HEK293 (cell line): ENCODE data around the gene SMNDC1.

Source experiments
- CTCF ChIP-seq: fragments of 450-650 bp; formaldehyde crosslinking; IDR thresholded peaks from 2 replicates; pipeline ENCODE4 v1.5.1; 2016; ENCODE audit warnings: missing biosample characterization, missing genetic modification characterization
- EGR2 ChIP-seq: fragments of 450-650 bp; formaldehyde crosslinking; IDR thresholded peaks from 2 replicates; pipeline ENCODE4 v1.5.1; 2016; ENCODE audit warnings: low read depth, missing biosample characterization, missing genetic modification characterization
- HOXA7 ChIP-seq: sonication (generic); formaldehyde crosslinking; IDR thresholded peaks from 2 replicates; pipeline ENCODE4 v1.8.1; 2022; ENCODE audit warnings: missing genetic modification reagents, borderline replicate concordance
- ZFP3 ChIP-seq: fragments of 450-650 bp; formaldehyde crosslinking; IDR thresholded peaks from 2 replicates; pipeline ENCODE4 v1.5.1; 2016; ENCODE audit warnings: low read depth, missing biosample characterization, missing genetic modification characterization

GRCh38 chr10:110278562-110279406 is 25.9 kb downstream of the SMNDC1 start:
- TF ChIP-seq CTCF (tag by site-specific recombination) (no peak), HOXA7 (CRISPR knock-in tag) (no peak), EGR2 (tag by site-specific recombination) (no peak; the same call in 1 of the 2 replicates), ZFP3 (no peak)
